ENCODE data around the gene DOCK4.

DOCK4 gene

GRCh38 chr7:112206238-112206990, at the start of gene DOCK4, which contains the start of gene ZNF277:
DOCK4 (minus strand) TSS chr7:112206399; CDS start chr7:112206138, 261 bp downstream.
ZNF277 (plus strand) TSS chr7:112206695; CDS start chr7:112206717, 22 bp downstream.
- Histone ChIP-seq H3K27me3 (no peaks in the 10 kb centered on the region), H3K4me3 (peak within 1 kb of the TSS; percentile 87 to 91), H3K4me1 (peaks cover 0 to 30% (median 4%) of the 10 kb centered on the region in 4 donors), H3K36me3 (no peaks in the 10 kb centered on the region), H3K27ac (peak within 1 kb of the TSS; percentile 85 to 88), H3K9me3 (no peaks in the 10 kb centered on the region)
- intact Hi-C loops (cut with DNase I; ENCODE audit: low total_unique reads): loop anchor here (5.0 to 10.0 kb wide), 3 partner anchors 191 to 288 kb away; partner anchors contain the start of gene IFRD1
- DNase-seq: peak; percentile 99 to 100
- TF ChIP-seq CTCF (IDR thresholded peaks at IDR 0.05): no peak

GRCh38 chr7:112255388-112255720, 49.2 kb upstream of the DOCK4 start:
- H3K27me3 ChIP-seq: no peaks in the 10 kb centered on the region
- no peak overlapping the region for H3K4me3 ChIP-seq
- TF ChIP-seq CTCF (IDR thresholded peaks at IDR 0.05): no peak
- H3K36me3 ChIP-seq: no peaks in the 10 kb centered on the region
- intact Hi-C loops (cut with DNase I; ENCODE audit: low total_unique reads): no loop called here
- no peak overlapping the region for H3K27ac ChIP-seq
- DNase-seq: no peak
- no peaks in the 10 kb centered on the region for H3K9me3 ChIP-seq
- H3K4me1 ChIP-seq: no peaks in the 10 kb centered on the region

- intact Hi-C loops (cut with DNase I; ENCODE audit: low total_unique reads): no loop called here
- H3K27ac ChIP-seq: no peak overlapping the region
- no peak for DNase-seq
Measured at GRCh38 chr7:112254709-112255387, 48.6 kb upstream of the DOCK4 start.

GRCh38 chr7:112254156-112254555, 48.0 kb upstream of the DOCK4 start:
- H3K36me3 ChIP-seq: no peaks in the 10 kb centered on the region
- no peaks in the 10 kb centered on the region for H3K9me3 ChIP-seq
- TF ChIP-seq CTCF (IDR thresholded peaks at IDR 0.05): no peak
- H3K27ac ChIP-seq: no peak overlapping the region
- H3K27me3 ChIP-seq: no peaks in the 10 kb centered on the region
- DNase-seq: no peak
- no peaks in the 10 kb centered on the region for H3K4me1 ChIP-seq
- no peak overlapping the region for H3K4me3 ChIP-seq
- intact Hi-C loops (cut with DNase I; ENCODE audit: low total_unique reads): no loop called here

More at GRCh38 chr7:112254709-112255387, 48.6 kb upstream of the DOCK4 start:
- H3K27me3 ChIP-seq: no peaks in the 10 kb centered on the region
- H3K4me3 ChIP-seq: no peak overlapping the region
- H3K4me1 ChIP-seq: no peaks in the 10 kb centered on the region
- TF ChIP-seq CTCF (IDR thresholded peaks at IDR 0.05): no peak
- H3K36me3 ChIP-seq: no peaks in the 10 kb centered on the region
- H3K9me3 ChIP-seq: no peaks in the 10 kb centered on the region

- no peaks in the 10 kb centered on the region for H3K9me3 ChIP-seq
- intact Hi-C loops (cut with DNase I; ENCODE audit: low total_unique reads): no loop called here
- no peak overlapping the region for H3K4me3 ChIP-seq
- DNase-seq: no peak
- no peaks in the 10 kb centered on the region for H3K4me1 ChIP-seq
- H3K36me3 ChIP-seq: no peaks in the 10 kb centered on the region
- H3K27ac ChIP-seq: no peak overlapping the region
- H3K27me3 ChIP-seq: no peaks in the 10 kb centered on the region
- no peak for TF ChIP-seq CTCF (IDR thresholded peaks at IDR 0.05)
Measured at GRCh38 chr7:112252691-112253090, 46.5 kb upstream of the DOCK4 start.
